ENCODE measurements around the gene ARMC7. TPM values are rescaled to one million over a fixed set of nuclear protein-coding genes. Genes with fewer than 3 reads are reported as not detected.

ARMC7 gene
- total RNA-seq, 1 donor from 2014 or later = 12.8 TPM

DNA sequence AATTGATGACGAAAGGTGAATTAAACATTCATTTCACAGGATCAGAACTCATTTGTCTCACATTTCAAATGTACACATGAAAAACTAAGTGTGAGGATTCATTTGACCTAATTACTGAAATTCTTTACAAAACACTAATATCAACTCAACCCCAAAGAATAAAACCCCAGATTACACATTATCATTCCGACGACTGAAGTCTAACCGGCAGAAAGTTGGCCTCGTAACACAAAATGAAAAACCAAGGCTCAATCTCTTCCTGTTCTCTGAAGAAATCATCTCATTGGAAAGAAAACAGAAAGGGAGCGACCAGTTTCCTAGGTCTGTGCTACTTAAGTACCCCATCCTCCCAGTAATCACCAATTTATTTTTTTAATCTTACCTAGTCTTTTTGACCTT is 42.8 kb downstream of the ARMC7 start:
- peaks cover 29% of the 10 kb centered on the region for H3K4me1 Mint-ChIP-seq (ENCODE audit: unreplicated experiment)
- TF ChIP-seq, protein P1, sequence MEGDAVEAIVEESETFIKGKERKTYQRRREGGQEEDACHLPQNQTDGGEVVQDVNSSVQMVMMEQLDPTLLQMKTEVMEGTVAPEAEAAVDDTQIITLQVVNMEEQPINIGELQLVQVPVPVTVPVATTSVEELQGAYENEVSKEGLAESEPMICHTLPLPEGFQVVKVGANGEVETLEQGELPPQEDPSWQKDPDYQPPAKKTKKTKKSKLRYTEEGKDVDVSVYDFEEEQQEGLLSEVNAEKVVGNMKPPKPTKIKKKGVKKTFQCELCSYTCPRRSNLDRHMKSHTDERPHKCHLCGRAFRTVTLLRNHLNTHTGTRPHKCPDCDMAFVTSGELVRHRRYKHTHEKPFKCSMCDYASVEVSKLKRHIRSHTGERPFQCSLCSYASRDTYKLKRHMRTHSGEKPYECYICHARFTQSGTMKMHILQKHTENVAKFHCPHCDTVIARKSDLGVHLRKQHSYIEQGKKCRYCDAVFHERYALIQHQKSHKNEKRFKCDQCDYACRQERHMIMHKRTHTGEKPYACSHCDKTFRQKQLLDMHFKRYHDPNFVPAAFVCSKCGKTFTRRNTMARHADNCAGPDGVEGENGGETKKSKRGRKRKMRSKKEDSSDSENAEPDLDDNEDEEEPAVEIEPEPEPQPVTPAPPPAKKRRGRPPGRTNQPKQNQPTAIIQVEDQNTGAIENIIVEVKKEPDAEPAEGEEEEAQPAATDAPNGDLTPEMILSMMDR (IDR thresholded peaks at IDR 0.05) = no peak
- H3K9me3 Mint-ChIP-seq (ENCODE audit: unreplicated experiment) = no peaks in the 10 kb centered on the region
- H3K4me3 Mint-ChIP-seq (ENCODE audit: unreplicated experiment) = peak overlapping the region; percentile 89
- H3K27me3 Mint-ChIP-seq (ENCODE audit: unreplicated experiment) = no peaks in the 10 kb centered on the region
- H3K27ac Mint-ChIP-seq (ENCODE audit: unreplicated experiment) = peak overlapping the region; percentile 85
- peaks cover 11% of the 10 kb centered on the region for H3K36me3 Mint-ChIP-seq (ENCODE audit: unreplicated experiment)
- DNase-seq (ENCODE audit: extremely low spot score, unreplicated experiment) = no peak

DNA sequence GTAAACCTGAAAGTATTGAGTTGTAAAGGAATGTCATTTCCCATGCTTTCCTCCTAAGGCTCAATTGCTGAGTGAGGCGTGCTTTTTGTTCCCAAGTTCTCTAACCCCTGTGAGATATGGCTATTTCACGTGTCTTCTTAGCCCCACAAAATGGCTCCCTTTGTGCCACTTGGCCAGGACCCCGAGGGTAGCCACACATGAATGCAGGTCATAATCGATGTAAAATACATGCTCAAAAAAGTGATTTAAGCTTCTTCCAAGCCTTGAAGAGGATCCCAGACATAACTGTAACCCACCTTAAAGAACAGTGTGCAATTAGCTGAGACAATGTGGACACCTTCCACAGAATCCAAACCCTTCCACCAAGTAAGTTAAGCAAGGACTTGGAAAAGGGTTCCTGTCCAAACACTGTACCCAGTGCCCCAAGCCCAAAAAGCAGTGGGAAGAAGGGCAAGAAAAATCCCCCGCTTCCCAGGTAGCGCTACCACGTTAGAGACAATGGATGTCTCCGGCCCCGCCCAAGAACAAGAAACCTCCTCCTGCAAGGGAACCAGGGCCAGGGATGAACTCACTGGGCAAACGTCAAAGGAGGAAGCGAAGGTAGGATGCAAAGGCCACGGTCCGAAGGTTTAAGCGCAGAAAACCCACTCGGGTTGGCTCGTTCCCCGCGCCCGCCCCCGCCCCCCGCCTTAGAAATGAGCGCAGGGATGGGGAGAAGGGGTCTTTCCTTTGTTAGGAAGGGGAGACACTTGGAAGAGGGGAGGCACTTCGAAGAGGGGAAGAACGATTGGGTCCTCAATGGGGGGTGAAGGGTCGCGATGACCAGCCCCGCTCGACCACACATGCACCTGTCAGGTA is 43.4 kb downstream of the ARMC7 start:
- peaks cover 5% of the 10 kb centered on the region for H3K36me3 Mint-ChIP-seq (ENCODE audit: unreplicated experiment)
- H3K4me1 Mint-ChIP-seq (ENCODE audit: unreplicated experiment) = peaks cover 29% of the 10 kb centered on the region
- no peaks in the 10 kb centered on the region for H3K27me3 Mint-ChIP-seq (ENCODE audit: unreplicated experiment)
- H3K4me3 Mint-ChIP-seq (ENCODE audit: unreplicated experiment) = peak overlapping the region; percentile 89
- TF ChIP-seq, protein P1 (IDR thresholded peaks at IDR 0.05) = no peak
- H3K9me3 Mint-ChIP-seq (ENCODE audit: unreplicated experiment) = no peaks in the 10 kb centered on the region
- DNase-seq (ENCODE audit: extremely low spot score, unreplicated experiment) = no peak
- H3K27ac Mint-ChIP-seq (ENCODE audit: unreplicated experiment) = peak overlapping the region; percentile 85

GRCh38 chr17:75153780-75154194 is 44.0 kb downstream of the ARMC7 start:
- no peaks in the 10 kb centered on the region for H3K9me3 Mint-ChIP-seq (ENCODE audit: unreplicated experiment)
- H3K4me3 Mint-ChIP-seq (ENCODE audit: unreplicated experiment) = peak overlapping the region; percentile 89
- H3K4me1 Mint-ChIP-seq (ENCODE audit: unreplicated experiment) = peaks cover 29% of the 10 kb centered on the region
- H3K27me3 Mint-ChIP-seq (ENCODE audit: unreplicated experiment) = no peaks in the 10 kb centered on the region
- H3K27ac Mint-ChIP-seq (ENCODE audit: unreplicated experiment) = peak overlapping the region; percentile 85
- H3K36me3 Mint-ChIP-seq (ENCODE audit: unreplicated experiment) = peaks cover 2% of the 10 kb centered on the region
- DNase-seq (ENCODE audit: extremely low spot score, unreplicated experiment) = no peak
- TF ChIP-seq, protein P1 (IDR thresholded peaks at IDR 0.05) = no peak

- peak within 1 kb of the TSS; percentile 85 for H3K27ac Mint-ChIP-seq (ENCODE audit: unreplicated experiment)
- peak within 1 kb of the TSS; percentile 89 for H3K4me3 Mint-ChIP-seq (ENCODE audit: unreplicated experiment)
- H3K9me3 Mint-ChIP-seq (ENCODE audit: unreplicated experiment) = no peaks in the 10 kb centered on the region
- DNase-seq (ENCODE audit: extremely low spot score, unreplicated experiment) = peak; percentile 99
- TF ChIP-seq, protein P1 (IDR thresholded peaks at IDR 0.05) = no peak
- H3K36me3 Mint-ChIP-seq (ENCODE audit: unreplicated experiment) = peaks cover 2% of the 10 kb centered on the region
- no peaks in the 10 kb centered on the region for H3K27me3 Mint-ChIP-seq (ENCODE audit: unreplicated experiment)
- peaks cover 29% of the 10 kb centered on the region for H3K4me1 Mint-ChIP-seq (ENCODE audit: unreplicated experiment)
Measured at GRCh38 chr17:75154195-75155106, 44.7 kb downstream of the ARMC7 start, which contains the start of gene JPT1. TSS of gene JPT1 (minus strand) at chr17:75154512. CDS start at chr17:75154397, 115 bp downstream.
